GM12878 (cell line): ENCODE data around the gene SGK2. TPM values are rescaled to one million over a fixed set of nuclear protein-coding genes. Genes with fewer than 3 reads are reported as not detected.

Source experiments
- ATAC-seq: fragments of 200-7000 bp; cut with Tn5 transposase; 3 replicates; pipeline ENCODE4 v1.9.1; 2020; ENCODE audit warnings: mild to moderate bottlenecking, moderate library complexity
- BruUV-seq: library from RNA; stranded (reverse); fragments of 400-500 nt; replicated peaks from 2 replicates; lab custom pipeline; 2021; lab: Mats Ljungman, UMichigan
- CTCF ChIA-PET: fragments of 300-600 bp; sonication (Branson Sonifier 250); formaldehyde crosslinking; extraction: SDS; loops from one replicate; lab custom pipeline; 2021; ENCODE audit warnings: inconsistent platforms; lab: Yijun Ruan, JAX
- POLR2A ChIA-PET: fragments of 350-600 bp; formaldehyde crosslinking; extraction: SDS; loops from one replicate; lab custom pipeline; 2021; ENCODE audit warnings: inconsistent platforms; lab: Charles Lee
- RAD21 ChIA-PET: fragments of 300-600 bp; sonication (Branson Sonifier 250); formaldehyde crosslinking; loops from one replicate; lab custom pipeline; 2023; ENCODE audit warnings: antibody characterized with exemption; ENCODE audit not compliant: unreplicated experiment; lab: Charles Lee
- SMC1A ChIA-PET: fragments of 300-600 bp; sonication (Branson Sonifier 250); formaldehyde crosslinking; loops from one replicate; lab custom pipeline; 2023; ENCODE audit not compliant: unreplicated experiment, uncharacterized antibody; lab: Charles Lee
- DNase-seq: peaks from one replicate; pipeline ENCODE4 v3.0.0-alpha.2; 2011; ENCODE audit warnings: low read depth, low spot score
- FAIRE-seq: peaks from 3 replicates; lab custom pipeline; 2011; peaks lifted over from hg19 to GRCh38; lab: Jason Lieb, UNC
- H2AFZ ChIP-seq: 2 replicates; pipeline ENCODE4 v1.6.0; 2011; ENCODE audit warnings: low read depth, low read length, control low read depth; ENCODE audit not compliant: control insufficient read depth
- H3K27ac ChIP-seq: 2 replicates; pipeline ENCODE4 v1.5.1; 2011; ENCODE audit warnings: control low read depth; ENCODE audit not compliant: control insufficient read depth, insufficient read depth
- H3K27me3 ChIP-seq, 2 experiments: replicated peaks in 1 of 2; 2 replicates each; pipeline versions ENCODE4 v1.6.0 to v1.6.1; 2011; ENCODE audit warnings: low read length in 1 of 2; ENCODE audit not compliant: control insufficient read depth in 2 of 2, insufficient read depth in 2 of 2
- H3K36me3 ChIP-seq, 2 experiments: 2 replicates each; pipeline ENCODE4 v1.5.1; 2011; ENCODE audit warnings: low read length in 1 of 2; ENCODE audit not compliant: control insufficient read depth in 2 of 2, insufficient read depth in 2 of 2
- H3K4me1 ChIP-seq: 2 replicates; pipeline ENCODE4 v1.6.1; 2011; ENCODE audit warnings: mild to moderate bottlenecking, low read length, moderate library complexity, mixed read lengths; ENCODE audit not compliant: control insufficient read depth, insufficient read depth
- H3K4me2 ChIP-seq: 2 replicates; pipeline ENCODE4 v1.6.0; 2011; ENCODE audit warnings: control low read depth; ENCODE audit not compliant: control insufficient read depth, insufficient read depth
- H3K4me3 ChIP-seq: fragments of 200-600 bp; sonication (generic); 2 replicates; pipeline ENCODE4 v1.5.1; 2016
- H3K79me2 ChIP-seq: 2 replicates; pipeline ENCODE4 v1.6.0; 2011; ENCODE audit warnings: low read length; ENCODE audit not compliant: control insufficient read depth, insufficient read depth
- H3K9ac ChIP-seq: 2 replicates; pipeline ENCODE4 v1.8.0; 2011; ENCODE audit warnings: low read length, control low read depth, mixed read lengths; ENCODE audit not compliant: control insufficient read depth, insufficient read depth
- H3K9me3 ChIP-seq: replicated peaks from 3 replicates; pipeline ENCODE4 v1.5.1; 2011; ENCODE audit warnings: mild to moderate bottlenecking, low read length; ENCODE audit not compliant: control insufficient read depth, insufficient read depth
- H4K20me1 ChIP-seq: 2 replicates; pipeline ENCODE4 v1.6.0; 2011; ENCODE audit not compliant: control insufficient read depth, insufficient read depth
- CBX3 ChIP-seq: fragments of 200-600 bp; sonication (generic); IDR thresholded peaks from 2 replicates; pipeline ENCODE4 v1.6.1; 2016; ENCODE audit warnings: low read depth, borderline replicate concordance
- NR2C2 ChIP-seq: IDR thresholded peaks from 2 replicates; pipeline ENCODE4 v1.6.1; 2011; ENCODE audit warnings: borderline replicate concordance, low read depth; ENCODE audit not compliant: control insufficient read depth, insufficient read length
- SP1 ChIP-seq: IDR thresholded peaks from one replicate; pipeline ENCODE4 v1.6.1; 2011; ENCODE audit warnings: low read depth, low read length
- SUZ12 ChIP-seq: fragments of 200-600 bp; sonication (generic); IDR thresholded peaks from one replicate; pipeline ENCODE4 v1.6.1; 2018; ENCODE audit warnings: antibody characterized with exemption, mild to moderate bottlenecking; ENCODE audit not compliant: unreplicated experiment
- WRNIP1 ChIP-seq: IDR thresholded peaks from 2 replicates; pipeline ENCODE4 v1.6.1; 2011; ENCODE audit warnings: low read depth, low read length, improper control_type of control experiment, borderline replicate concordance
- YBX1 ChIP-seq: fragments of 450-650 bp; IDR thresholded peaks from 2 replicates; pipeline ENCODE4 v1.6.1; 2016; ENCODE audit warnings: antibody characterized with exemption
- WGBS: methylation state at CpG from one replicate; pipeline ENCODE4 v1.1.6; 2016; ENCODE audit warnings: low lambda C conversion rate; ENCODE audit not compliant: insufficient replicate concordance, insufficient coverage; ENCODE audit errors: missing lambda C conversion rate; 5-methylcytosine and 5-hydroxymethylcytosine counted together
- in situ Hi-C: fragments of 300-500 bp; cut with MboI; formaldehyde crosslinking; loops from 9 replicates; pipeline ENCODE4 v1.14.3; 2018; ENCODE audit warnings: mixed read lengths
- intact Hi-C: fragments of 100-400 bp; cut with micrococcal nuclease; formaldehyde crosslinking; loops from one replicate; pipeline ENCODE4 v1.14.2; 2022; ENCODE audit not compliant: unreplicated experiment
- polyA plus RNA-seq, 11 experiments: library from polyadenylated mRNA; depleted of rRNA in 4 of 11; unstranded in 6 of 11; stranded (reverse) in 5 of 11; fragments of >200 nt; fragmentation: Nextera tagmentation in 4 of 11; fragmentation: Illumina TruSeq in 1 of 11; extraction: Ambion mirVana in 4 of 11; extraction: Trizol in 1 of 11; gene quantifications; 1 replicate in 1 of 11; 2 replicates in 10 of 11; pipeline versions ENCODE4 v1.2.1 to v1.2.3, GENCODE V29; 2011 to 2016; ENCODE audit warnings: inconsistent platforms in 2 of 11, missing spikeins in 2 of 11, low read depth in 1 of 11
- total RNA-seq, 4 experiments: library from RNA; depleted of rRNA in 3 of 4; stranded (reverse); fragments of >200 nt in 3 of 4; fragmentation: Illumina TruSeq in 1 of 4; extraction: Trizol in 1 of 4; gene quantifications; 2 replicates each; pipeline versions ENCODE4 v1.2.1 to v1.2.3, GENCODE V29; 2013 to 2021
- TF ChIP-seq, protein P1 (sequence below): fragments of 450-650 bp; IDR thresholded peaks from 2 replicates; pipeline ENCODE4 v1.6.1; 2017; ENCODE audit warnings: mild to moderate bottlenecking, low read depth, inconsistent platforms; ENCODE audit not compliant: poor library complexity, severe bottlenecking

The SGK2 gene
- total and polyA plus RNA-seq, 10 of the 15 experiments (the other 5 are each of a cell fraction or from before 2014, with no cell fraction given): 0.04 to 0.96 (median 0.22) TPM; not detected in 3

- Histone ChIP-seq H3K4me3 (no peak overlapping the region), H3K9ac (no peak overlapping the region), H3K79me2 (no peaks in the 10 kb centered on the region), H4K20me1 (no peaks in the 10 kb centered on the region), H2AFZ (no peak overlapping the region), H3K36me3 (no peaks in the 10 kb centered on the region; a peak in 1 of 4 replicates), H3K27me3 (no peaks in the 10 kb centered on the region; a peak in 1 of 4 replicates), H3K9me3 (no peaks in the 10 kb centered on the region), H3K4me1 (no peaks in the 10 kb centered on the region), H3K27ac (no peak overlapping the region), H3K4me2 (no peak overlapping the region)
- ChIA-PET POLR2A (no interaction called here), CTCF (interaction anchor here (1.3 to 6.8 kb wide), 4 partner anchors 86 to 547 kb away, joined by 3 to 100 read pairs (median 35); no protein-coding TSS in a partner anchor), SMC1A (interaction anchor here (1.1 to 1.3 kb wide), 2 partner anchors 157 to 556 kb away, joined by 4 read pairs; no protein-coding TSS in a partner anchor), RAD21 (interaction anchor here (4.9 kb wide), 1 partner anchor 157 kb away, joined by 62 read pairs; no protein-coding TSS in a partner anchor)
- intact Hi-C loops (loop anchor here (10.0 kb wide), 1 partner anchor 639 kb away; no protein-coding TSS in a partner anchor), in situ Hi-C loops (loop anchor here (5.0 kb wide), 2 partner anchors 157 to 547 kb away; no protein-coding TSS in a partner anchor)
- FAIRE-seq (no peak), DNase-seq (no peak), ATAC-seq (no peak)
- no TSS peak for BruUV-seq
- TF ChIP-seq NR2C2 (no peak), YBX1 (no peak), SUZ12 (no peak), SP1 (no peak), WRNIP1 (no peak), CBX3 (no peak)
- TF ChIP-seq, protein P1, sequence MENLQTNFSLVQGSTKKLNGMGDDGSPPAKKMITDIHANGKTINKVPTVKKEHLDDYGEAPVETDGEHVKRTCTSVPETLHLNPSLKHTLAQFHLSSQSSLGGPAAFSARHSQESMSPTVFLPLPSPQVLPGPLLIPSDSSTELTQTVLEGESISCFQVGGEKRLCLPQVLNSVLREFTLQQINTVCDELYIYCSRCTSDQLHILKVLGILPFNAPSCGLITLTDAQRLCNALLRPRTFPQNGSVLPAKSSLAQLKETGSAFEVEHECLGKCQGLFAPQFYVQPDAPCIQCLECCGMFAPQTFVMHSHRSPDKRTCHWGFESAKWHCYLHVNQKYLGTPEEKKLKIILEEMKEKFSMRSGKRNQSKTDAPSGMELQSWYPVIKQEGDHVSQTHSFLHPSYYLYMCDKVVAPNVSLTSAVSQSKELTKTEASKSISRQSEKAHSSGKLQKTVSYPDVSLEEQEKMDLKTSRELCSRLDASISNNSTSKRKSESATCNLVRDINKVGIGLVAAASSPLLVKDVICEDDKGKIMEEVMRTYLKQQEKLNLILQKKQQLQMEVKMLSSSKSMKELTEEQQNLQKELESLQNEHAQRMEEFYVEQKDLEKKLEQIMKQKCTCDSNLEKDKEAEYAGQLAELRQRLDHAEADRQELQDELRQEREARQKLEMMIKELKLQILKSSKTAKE: no peak
- WGBS: 57% methylated on average over 7 of the region's 7 CpGs
Observed at GRCh38 chr20:43535370-43536004, 23.3 kb upstream of the SGK2 start.
